HCT116 (cell line): ENCODE data around the gene GADD45A. TPM values are rescaled to one million over a fixed set of nuclear protein-coding genes. Genes with fewer than 3 reads are reported as not detected.

Source experiments
- ATAC-seq: fragments of 200-7000 bp; cut with Tn5 transposase; 2 replicates; pipeline ENCODE4 v1.9.1; 2020; ENCODE audit warnings: mild to moderate bottlenecking, moderate library complexity
- BruUV-seq: library from RNA; stranded (reverse); fragments of 400-500 nt; replicated peaks from 2 replicates; lab custom pipeline; 2021; lab: Mats Ljungman, UMichigan
- CTCF ChIA-PET: fragments of 300-600 bp; sonication (Branson Sonifier 250); formaldehyde crosslinking; loops from one replicate; lab custom pipeline; 2021; ENCODE audit warnings: antibody characterized with exemption; lab: Charles Lee
- POLR2A ChIA-PET: fragments of 300-600, 350-600 bp; sonication (Branson Sonifier 250); formaldehyde crosslinking; loops from one replicate; lab custom pipeline; 2021; ENCODE audit warnings: antibody characterized with exemption; lab: Charles Lee
- RAD21 ChIA-PET, 2 experiments: fragments of 300-600 bp; sonication (Branson Sonifier 250); formaldehyde crosslinking; loops; one replicate each; lab custom pipeline; 2023; ENCODE audit warnings: low total read pairs in 2 of 2; ENCODE audit not compliant: uncharacterized antibody in 2 of 2, unreplicated experiment in 2 of 2, low non-redundant PET in 1 of 2; lab: Charles Lee
- DNase-seq: peaks from one replicate; pipeline ENCODE4 v3.0.0-alpha.2; 2010; ENCODE audit warnings: low read depth, low spot score
- H2AFZ ChIP-seq: fragments of 200-600 bp; shearing (Covaris generic), sonication (generic); 2 replicates; pipeline ENCODE4 v1.6.1; 2017; ENCODE audit warnings: low read depth, mixed run types, mixed read lengths, antibody characterized with exemption, low read length; ENCODE audit not compliant: poor library complexity, severe bottlenecking
- H3K27ac ChIP-seq: 2 replicates; pipeline ENCODE4 v1.5.1; 2012; ENCODE audit warnings: low read depth, low read length
- H3K27me3 ChIP-seq: fragments of 200-600 bp; sonication (generic); 2 replicates; pipeline ENCODE4 v1.6.1; 2016; ENCODE audit warnings: mixed run types, low read length, mixed read lengths; ENCODE audit not compliant: insufficient read depth
- H3K36me3 ChIP-seq, 2 experiments: fragments of 200-500 bp in 1 of 2; fragments of 200-600 bp in 1 of 2; sonication (Bioruptor generic) in 1 of 2; sonication (generic) in 1 of 2; 2 replicates each; pipeline versions ENCODE4 v1.5.1 to v1.6.1; 2014 to 2016; ENCODE audit warnings: low read length in 2 of 2, inconsistent platforms in 1 of 2, mixed read lengths in 1 of 2, mixed run types in 1 of 2; ENCODE audit not compliant: insufficient read depth in 2 of 2, control insufficient read depth in 1 of 2
- H3K4me1 ChIP-seq, 2 experiments: fragments of 200-600 bp in 1 of 2; sonication (generic) in 1 of 2; 2 replicates each; pipeline versions ENCODE4 v1.5.1 to v1.6.1; 2012 to 2017; ENCODE audit warnings: low read length in 2 of 2, inconsistent platforms in 1 of 2, mild to moderate bottlenecking in 1 of 2, mixed read lengths in 1 of 2, mixed run types in 1 of 2, moderate library complexity in 1 of 2; ENCODE audit not compliant: insufficient read depth in 2 of 2, control insufficient read depth in 1 of 2
- H3K4me2 ChIP-seq: fragments of 200-600 bp; sonication (generic); 2 replicates; pipeline ENCODE4 v1.6.1; 2017; ENCODE audit warnings: mixed run types, low read length, mixed read lengths
- H3K4me3 ChIP-seq, 2 experiments: fragments of 200-600 bp in 1 of 2; sonication (generic) in 1 of 2; replicated peaks in 1 of 2; 2 replicates each; pipeline ENCODE4 v1.5.1; 2011 to 2016; ENCODE audit warnings: low read length in 2 of 2, control low read depth in 1 of 2, low read depth in 1 of 2, mild to moderate bottlenecking in 1 of 2, mixed read lengths in 1 of 2, mixed run types in 1 of 2
- H3K79me2 ChIP-seq: fragments of 200-600 bp; sonication (generic); 2 replicates; pipeline ENCODE4 v1.6.1; 2017; ENCODE audit warnings: mild to moderate bottlenecking, mixed run types, low read length, moderate library complexity, mixed read lengths; ENCODE audit not compliant: insufficient read depth
- H3K9ac ChIP-seq: fragments of 200-600 bp; sonication (generic); 2 replicates; pipeline ENCODE4 v1.6.1; 2016; ENCODE audit warnings: low read length, mixed read lengths
- H3K9me2 ChIP-seq: fragments of 200-600 bp; sonication (generic), shearing (Covaris generic); 2 replicates; pipeline ENCODE4 v1.6.1; 2017; ENCODE audit warnings: mixed run types, mild to moderate bottlenecking, moderate library complexity; ENCODE audit not compliant: insufficient read depth
- H3K9me3 ChIP-seq, 2 experiments: fragments of 200-500 bp in 1 of 2; fragments of 200-600 bp in 1 of 2; sonication (Bioruptor generic) in 1 of 2; sonication (generic) in 1 of 2; 2 replicates each; pipeline ENCODE4 v1.6.1; 2014 to 2017; ENCODE audit warnings: low read length in 2 of 2, mixed read lengths in 2 of 2, inconsistent platforms in 1 of 2, low read depth in 1 of 2, mild to moderate bottlenecking in 1 of 2, mixed run types in 1 of 2, moderate library complexity in 1 of 2; ENCODE audit not compliant: control insufficient read depth in 1 of 2, insufficient read depth in 1 of 2
- H4K20me1 ChIP-seq: fragments of 200-600 bp; sonication (generic), shearing (Covaris generic); 2 replicates; pipeline ENCODE4 v1.6.1; 2017; ENCODE audit warnings: mixed run types, mild to moderate bottlenecking, moderate library complexity; ENCODE audit not compliant: insufficient read depth
- CBX3 ChIP-seq: IDR thresholded peaks from 2 replicates; pipeline ENCODE4 v1.6.1; 2012; ENCODE audit warnings: low read depth
- CEBPB ChIP-seq: IDR thresholded peaks from 2 replicates; pipeline ENCODE4 v1.6.1; 2012; ENCODE audit warnings: low read depth
- CTCF ChIP-seq, 3 experiments: fragments of 200-600 bp in 1 of 3; sonication (generic) in 1 of 3; IDR thresholded peaks in 2 of 3; conservative IDR thresholded peaks in 1 of 3; 2 replicates each; pipeline ENCODE4 v1.5.1; 2012 to 2017; ENCODE audit warnings: low read depth in 2 of 3, low read length in 2 of 3, antibody characterized with exemption in 1 of 3, borderline replicate concordance in 1 of 3, control low read depth in 1 of 3, mild to moderate bottlenecking in 1 of 3, mixed read lengths in 1 of 3, mixed run types in 1 of 3, moderate library complexity in 1 of 3; ENCODE audit not compliant: insufficient read depth in 1 of 3
- ELF1 ChIP-seq: IDR thresholded peaks from 2 replicates; pipeline ENCODE4 v1.6.1; 2012; ENCODE audit warnings: low read depth, borderline replicate concordance
- EZH2 ChIP-seq: fragments of 200-600 bp; sonication (generic); IDR thresholded peaks from 2 replicates; pipeline ENCODE4 v1.6.1; 2017; ENCODE audit warnings: antibody characterized with exemption, mixed run types
- EZH2phosphoT487 ChIP-seq: fragments of 200-600 bp; IDR thresholded peaks from 2 replicates; pipeline ENCODE4 v1.6.1; 2018; ENCODE audit warnings: antibody characterized with exemption, borderline replicate concordance
- JUND ChIP-seq: IDR thresholded peaks from 2 replicates; pipeline ENCODE4 v1.6.1; 2012
- POLR2AphosphoS5 ChIP-seq: IDR thresholded peaks from 2 replicates; pipeline ENCODE4 v1.6.1; 2011; ENCODE audit warnings: mild to moderate bottlenecking, low read depth, low read length, moderate library complexity
- RAD21 ChIP-seq: IDR thresholded peaks from 2 replicates; pipeline ENCODE4 v1.6.1; 2012; ENCODE audit warnings: low read depth, mild to moderate bottlenecking
- SP1 ChIP-seq: IDR thresholded peaks from 2 replicates; pipeline ENCODE4 v1.6.1; 2012; ENCODE audit warnings: low read depth
- SRF ChIP-seq: IDR thresholded peaks from 2 replicates; pipeline ENCODE4 v1.6.1; 2012; ENCODE audit warnings: low read depth
- ZBTB33 ChIP-seq: IDR thresholded peaks from 2 replicates; pipeline ENCODE4 v1.6.1; 2011; ENCODE audit warnings: mild to moderate bottlenecking, low read length, moderate library complexity; ENCODE audit not compliant: insufficient replicate concordance; ENCODE audit errors: extremely low read depth
- intact Hi-C: fragments of 100-400 bp; cut with micrococcal nuclease; formaldehyde crosslinking; loops from 2 replicates; pipeline ENCODE4 v1.10.0; 2022
- total RNA-seq: library from RNA; stranded (reverse); gene quantifications from one replicate; pipeline ENCODE4 v1.2.1, GENCODE V29; 2021; ENCODE audit not compliant: unreplicated experiment

Gene GADD45A
- total RNA-seq, 1 experiment from 2014 or later = 105 TPM

DNA sequence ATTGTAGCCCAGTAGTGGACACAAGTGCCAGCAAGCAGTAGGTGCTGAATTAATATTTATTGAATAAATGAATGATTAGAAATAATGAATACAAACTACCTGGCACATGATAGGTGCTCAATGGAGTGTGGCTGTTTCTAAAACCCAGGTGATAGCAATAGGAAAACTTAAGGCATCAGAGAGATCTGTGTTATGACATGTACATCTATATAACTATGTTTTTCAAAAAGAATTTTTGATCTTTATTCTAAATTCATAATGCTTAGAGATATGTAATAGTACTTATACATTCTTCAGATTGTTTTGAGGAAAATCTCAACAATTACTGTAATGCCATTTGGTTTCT is 5.0 kb downstream of the GADD45A start:
- peaks cover 11 to 33% of the 10 kb centered on the region in 2 experiments for H3K4me1 ChIP-seq
- TF ChIP-seq JUND (no peak), POLR2AphosphoS5 (0 out of 2 replicates have a peak, but pooled peaks have one; percentile 2)
- no peak overlapping the region for H3K4me3 ChIP-seq
- H3K27ac ChIP-seq = no peak overlapping the region
- no peaks in the 10 kb centered on the region for H3K9me3 ChIP-seq
- DNase-seq (no peak), ATAC-seq (no peak)
- no peaks in the 10 kb centered on the region for H3K27me3 ChIP-seq
- BruUV-seq = no TSS peak
- ChIA-PET RAD21 (no interaction called here), CTCF (interaction anchor here (1.7 kb wide), 1 partner anchor 10 kb away, joined by 7 read pairs; no protein-coding TSS in a partner anchor), POLR2A (interaction anchor here (1.4 kb wide), 1 partner anchor 58 kb away, joined by 3 read pairs; no protein-coding TSS in a partner anchor)
- H2AFZ ChIP-seq = no peak overlapping the region
- intact Hi-C loops = no loop called here
- peaks cover 15 to 17% of the 10 kb centered on the region in 2 experiments for H3K36me3 ChIP-seq
- no peak overlapping the region for H3K4me2 ChIP-seq
- H3K9me2 ChIP-seq = no peaks in the 10 kb centered on the region
- no peak overlapping the region for H3K9ac ChIP-seq
- H4K20me1 ChIP-seq = peaks cover 4% of the 10 kb centered on the region; the same call in 1 of the 2 replicates
- H3K79me2 ChIP-seq = peaks cover 31% of the 10 kb centered on the region

- POLR2A ChIA-PET = no interaction called here
- Histone ChIP-seq H3K4me3 (no peak overlapping the region), H3K27ac (no peak overlapping the region), H3K4me2 (no peak overlapping the region), H3K4me1 (peaks cover 11 to 33% of the 10 kb centered on the region in 2 experiments), H3K9me3 (no peaks in the 10 kb centered on the region), H3K9ac (no peak overlapping the region), H4K20me1 (peaks cover 4% of the 10 kb centered on the region; the same call in 1 of the 2 replicates)
- no peak for DNase-seq
- intact Hi-C loops = no loop called here
- CTCF ChIA-PET = interaction anchor here (1.7 kb wide), 1 partner anchor 10 kb away, joined by 7 read pairs; no protein-coding TSS in a partner anchor
- RAD21 ChIA-PET = no interaction called here
- no peak for ATAC-seq
- TF ChIP-seq CBX3 (no peak), EZH2 (no peak), CTCF (IDR thresholded peaks at IDR 0.05 in 2 of 3, conservative IDR thresholded peaks at IDR 0.05 in 1 of 3; ENCODE audit: borderline replicate concordance in 1 of 3, insufficient read depth in 1 of 3, low read depth in 2 of 3, low read length in 2 of 3) (no peak), ELF1 (no peak), RAD21 (no peak), SRF (no peak), CEBPB (no peak), SP1 (no peak), EZH2phosphoT487 (no peak), ZBTB33 (no peak), JUND (no peak)
- TF ChIP-seq, all 23 proteins: peak for 0
- BruUV-seq = no TSS peak
- Histone ChIP-seq H3K36me3 (peaks cover 15 to 17% of the 10 kb centered on the region in 2 experiments), H3K9me2 (no peaks in the 10 kb centered on the region), H3K27me3 (no peaks in the 10 kb centered on the region), H3K79me2 (peaks cover 28% of the 10 kb centered on the region), H2AFZ (no peak overlapping the region)
These were observed 5.4 kb downstream of the GADD45A start for GRCh38 chr1:67690411-67690810.
